Activated T-helper 1 cell treated with Interleukin-2 at 50 U/mL for 16 hours (primary cell): ENCODE data around the gene GNAS.
A peak's percentile ranks its signal among the peaks of the same experiment; 100 is the strongest.

Source experiments
- DNase-seq: peaks from one replicate; pipeline ENCODE4 v3.0.0-alpha.2; 2020; ENCODE audit warnings: low read depth

Gene GNAS

GRCh38 chr20:58854638-58855471 lies 2.3 kb downstream of the GNAS start:
- DNase-seq, result no peak

GRCh38 chr20:58855506-58856389 lies 3.2 kb downstream of the GNAS start:
- no peak for DNase-seq

- no peak for DNase-seq
Observed at GRCh38 chr20:58863044-58863790, 10.7 kb downstream of the GNAS start.

- no peak for DNase-seq
Observed at GRCh38 chr20:58864346-58864745, 11.8 kb downstream of the GNAS start.

GRCh38 chr20:58865843-58866242 lies 13.3 kb downstream of the GNAS start:
- DNase-seq, result no peak

GRCh38 chr20:58867211-58867610 lies 14.7 kb downstream of the GNAS start:
- no peak for DNase-seq

GRCh38 chr20:58868795-58869194 lies 16.3 kb downstream of the GNAS start:
- DNase-seq, result no peak

- DNase-seq, result no peak
Observed at GRCh38 chr20:58869662-58870227, 17.2 kb downstream of the GNAS start.

- peak; percentile 39 for DNase-seq
Observed at GRCh38 chr20:58870293-58871014, 17.9 kb downstream of the GNAS start.

- no peak for DNase-seq
Observed at GRCh38 chr20:58871533-58872102, 19.1 kb downstream of the GNAS start.

GRCh38 chr20:58874469-58874868 lies 22.0 kb downstream of the GNAS start:
- DNase-seq, result no peak

- no peak for DNase-seq
Observed at GRCh38 chr20:58875111-58875510, 22.6 kb downstream of the GNAS start.

GRCh38 chr20:58875541-58876134 lies 23.1 kb downstream of the GNAS start:
- no peak for DNase-seq

GRCh38 chr20:58876437-58876836 lies 23.9 kb downstream of the GNAS start:
- DNase-seq, result no peak

GRCh38 chr20:58877050-58877975 lies 24.8 kb downstream of the GNAS start:
- DNase-seq, result no peak

GRCh38 chr20:58877976-58878360 lies 25.5 kb downstream of the GNAS start:
- DNase-seq, result no peak

- no peak for DNase-seq
Observed at GRCh38 chr20:58878399-58878798, 25.9 kb downstream of the GNAS start.

- DNase-seq, result no peak
Observed at GRCh38 chr20:58880441-58880840, 27.9 kb downstream of the GNAS start.

GRCh38 chr20:58880994-58881752 lies 28.7 kb downstream of the GNAS start:
- no peak for DNase-seq
